NCI-H748 treated with DMSO at 0.1 percent for 48 hours (cell line): Measurements from ENCODE around the gene SOCS2.
"Not testable (repeated sequence)": the region's sequence is repeated elsewhere in the genome, so short reads cannot be mapped to it uniquely, and the experiment has no call there.

ENCODE experiments used
- DNase-seq: peaks from one replicate; lab custom pipeline; 2025; lab: John Stamatoyannopoulos, UW

The SOCS2 gene

DNA sequence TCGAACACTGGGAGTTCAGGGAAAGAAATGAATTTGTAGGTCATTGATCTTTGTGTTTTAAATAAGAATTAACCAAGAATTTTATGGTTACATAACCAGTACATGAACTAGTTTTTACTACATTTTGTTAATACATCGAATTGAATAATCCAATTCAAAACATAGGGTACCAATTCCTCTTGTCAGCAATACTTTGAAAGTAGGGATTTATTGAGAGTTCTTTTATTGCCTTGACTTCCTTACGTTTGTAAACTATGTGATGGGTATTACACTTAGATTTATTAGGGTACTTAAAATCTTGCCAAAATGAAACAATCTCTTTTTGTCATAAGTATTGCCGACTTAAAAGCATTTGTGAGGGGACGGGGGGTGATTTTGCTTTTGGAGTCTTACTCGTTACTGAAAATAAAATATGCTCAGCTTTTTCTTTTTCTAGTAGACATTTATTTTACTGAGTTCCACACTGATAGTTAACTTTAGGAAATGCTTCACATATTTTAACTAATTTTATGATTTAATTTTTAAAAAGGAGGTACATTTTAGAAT is 22.4 kb downstream of the SOCS2 start:
- DNase-seq, result no peak

DNA sequence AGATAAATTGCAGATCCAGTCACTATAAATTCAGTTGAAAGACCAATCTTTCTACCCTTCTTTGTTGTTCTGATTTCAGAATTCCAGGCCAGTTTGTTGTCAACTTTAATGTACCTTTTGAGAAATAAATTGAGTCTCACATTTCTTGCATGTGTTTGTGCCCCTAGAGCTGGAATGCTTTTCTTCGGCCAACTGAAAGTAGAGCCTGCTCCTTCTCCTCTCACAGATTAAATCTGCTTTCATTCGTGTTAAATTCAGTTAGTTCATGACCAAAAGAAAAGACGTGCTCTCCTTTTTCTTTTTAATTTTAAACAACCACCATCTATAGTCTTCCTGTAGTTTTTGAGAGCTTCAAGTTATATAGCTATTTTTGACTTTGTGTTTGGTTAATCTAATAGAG is 22.9 kb downstream of the SOCS2 start:
- no peak for DNase-seq

DNA sequence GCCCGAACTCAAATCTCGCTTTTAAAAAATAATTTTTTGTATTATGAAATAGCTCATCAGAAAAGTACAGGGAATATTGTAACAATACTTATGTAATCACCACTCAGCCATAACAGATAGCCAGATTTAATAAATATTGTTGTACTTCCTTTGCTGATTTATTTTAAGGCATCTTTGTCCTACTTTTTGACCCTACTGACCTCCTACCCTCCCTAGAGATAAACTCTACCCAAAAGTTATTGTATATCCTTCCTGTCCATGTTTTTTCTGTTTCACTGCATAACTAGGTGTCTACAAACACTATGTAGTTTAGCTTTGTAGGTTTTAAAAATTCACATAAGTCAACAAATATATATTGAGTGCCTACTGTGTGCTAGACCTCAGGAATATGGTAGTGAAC is 25.1 kb downstream of the SOCS2 start:
- no peak for DNase-seq

DNA sequence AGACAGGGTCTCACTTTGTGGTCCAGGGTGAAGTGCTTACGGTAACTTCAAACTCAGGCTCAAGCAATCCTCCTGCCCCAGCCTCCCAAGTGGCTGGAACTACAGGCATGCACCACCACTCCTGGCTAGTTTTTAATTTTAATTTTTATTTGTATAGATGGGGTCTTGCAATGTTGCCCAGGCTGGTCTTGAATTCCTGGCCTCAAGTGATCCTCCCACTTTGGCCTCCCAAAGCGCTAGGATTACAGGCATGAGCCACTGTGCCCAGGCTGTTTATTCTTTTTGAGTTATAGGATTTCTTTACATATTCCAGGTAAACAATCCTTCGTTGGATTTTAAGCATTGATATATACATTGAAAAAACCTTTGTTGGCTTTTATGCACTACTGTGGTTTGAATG is 26.7 kb downstream of the SOCS2 start:
- no peak for DNase-seq

DNA sequence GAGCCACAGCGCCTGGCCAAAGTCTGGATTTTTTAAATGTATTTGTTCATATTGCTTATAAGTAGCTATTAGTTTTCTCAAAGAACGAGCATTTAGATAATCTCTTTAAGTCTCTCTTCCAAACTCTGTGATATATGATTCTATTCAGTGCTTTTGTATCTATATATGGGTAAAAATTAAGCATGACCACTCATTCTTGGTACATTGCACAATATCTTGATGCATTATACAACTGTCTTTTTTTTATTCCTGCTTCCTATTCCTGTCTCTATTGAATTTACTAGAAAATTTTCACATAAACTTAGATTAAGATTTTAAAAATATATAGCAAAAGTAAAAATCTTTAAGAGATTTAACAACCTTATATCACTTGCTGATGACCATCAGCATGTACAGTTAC is 29.1 kb downstream of the SOCS2 start:
- DNase-seq, result no peak

DNA sequence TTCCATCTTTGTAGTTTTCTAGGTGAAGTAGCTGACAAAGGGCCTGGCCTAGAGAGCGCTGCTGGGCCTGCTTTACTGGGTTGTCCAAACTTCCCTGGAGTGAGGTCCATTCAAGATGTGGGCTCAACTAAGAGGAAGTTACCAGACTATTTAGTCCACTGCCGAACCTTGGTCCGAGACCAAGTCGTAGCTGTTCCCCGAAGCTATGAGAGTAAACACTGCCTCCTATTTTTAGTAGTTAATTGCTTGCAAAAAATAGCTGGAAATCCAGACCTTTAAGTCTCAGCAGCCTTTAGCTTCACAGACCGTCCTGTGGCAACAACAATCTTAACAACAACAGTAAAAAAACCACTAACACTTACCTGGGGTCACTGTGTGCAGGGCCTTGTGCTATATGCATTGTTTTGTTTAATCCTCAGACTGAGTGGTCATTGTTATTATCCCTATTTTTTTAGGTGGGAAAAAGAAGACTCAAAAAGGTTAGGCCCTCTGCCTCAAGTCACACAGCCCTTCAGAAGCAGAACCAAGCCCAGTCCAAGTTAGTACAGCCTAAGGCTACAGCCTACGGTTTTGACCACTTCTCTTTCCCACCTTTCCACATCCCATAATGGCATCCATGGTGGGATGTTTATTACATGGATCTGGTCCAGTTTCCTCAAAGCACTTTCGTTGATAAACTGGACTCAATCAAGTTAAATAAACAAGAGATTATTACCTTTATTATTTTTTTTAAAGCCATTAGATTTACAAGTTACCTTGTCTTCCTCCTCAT is 30.6 kb downstream of the SOCS2 start:
- no peak for DNase-seq

DNA sequence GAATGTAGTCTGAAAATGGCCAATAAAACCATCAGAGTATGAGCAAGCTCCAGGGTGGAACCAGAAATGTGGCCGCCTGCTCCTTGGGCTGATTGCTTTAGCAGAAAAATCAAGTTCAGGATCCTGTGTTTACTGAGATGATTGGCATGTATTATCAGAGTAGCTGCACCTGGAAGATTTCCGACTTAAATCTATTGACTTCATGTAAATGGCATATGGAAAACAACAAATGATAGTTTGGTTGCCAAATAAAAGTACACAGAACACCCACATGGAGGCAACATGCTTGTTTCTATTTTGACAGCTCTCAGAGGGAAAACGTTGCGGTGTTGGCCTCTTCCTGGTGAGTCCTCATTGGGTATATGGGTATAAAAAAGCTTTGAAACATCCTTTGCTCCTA is 31.3 kb downstream of the SOCS2 start:
- no peak for DNase-seq

DNA sequence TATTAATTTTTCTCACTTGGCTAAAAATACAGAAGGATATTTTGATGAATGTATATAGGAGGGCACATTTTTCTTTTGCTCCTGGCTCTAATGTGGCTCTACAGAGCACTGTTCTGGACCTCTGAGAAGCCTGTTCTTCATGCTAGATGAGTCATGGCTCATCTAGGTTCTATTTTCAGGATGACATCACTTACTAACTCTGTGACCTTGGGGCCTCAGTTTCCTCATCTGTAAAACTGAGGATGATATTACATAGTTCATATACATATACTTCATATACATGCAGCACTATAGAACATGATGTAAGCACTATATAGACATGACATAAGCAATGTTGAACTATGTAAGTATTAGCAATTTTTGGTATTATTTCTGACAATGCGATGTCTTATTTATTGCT is 35.8 kb downstream of the SOCS2 start:
- no peak for DNase-seq

DNA sequence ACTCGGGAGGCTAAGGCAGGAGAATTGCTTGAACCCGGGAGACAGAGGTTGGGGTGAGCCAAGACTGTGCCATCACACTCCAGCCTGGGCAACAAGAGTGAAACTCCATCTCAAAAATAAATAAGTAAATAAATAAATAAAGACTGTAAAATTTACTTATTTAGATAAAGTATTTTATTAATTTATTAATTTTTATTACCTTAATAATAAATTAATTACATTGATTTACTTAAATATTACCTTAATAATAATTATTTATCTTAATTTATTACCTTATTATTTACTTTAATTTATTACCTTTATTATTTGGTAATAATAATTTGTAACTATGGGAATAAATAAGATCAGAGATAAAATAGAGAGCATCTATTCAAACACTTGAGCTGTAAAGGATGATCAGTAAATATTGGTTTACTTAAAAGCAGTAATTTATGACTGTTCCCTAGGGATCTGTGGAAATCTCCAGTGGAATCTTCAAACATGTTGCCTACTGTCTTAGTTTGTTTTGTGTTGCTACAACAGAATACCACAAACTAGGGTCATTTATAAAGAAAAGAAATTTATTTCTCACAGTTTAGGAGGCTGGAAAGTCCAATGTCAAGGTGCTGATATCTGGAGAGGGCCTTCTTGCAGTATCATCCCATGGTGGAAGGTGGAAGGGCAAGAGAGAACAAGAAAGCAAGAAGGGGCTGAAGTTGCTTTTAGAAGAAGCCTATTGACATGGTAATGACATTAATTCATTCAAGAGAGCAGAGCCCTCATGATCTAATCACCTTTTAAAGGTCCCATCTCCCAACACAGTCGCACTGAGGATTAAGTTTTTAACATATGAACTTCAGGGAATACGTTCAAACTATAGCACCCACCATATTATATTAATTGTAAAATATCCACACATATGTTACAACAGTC is 37.1 kb downstream of the SOCS2 start:
- no peak for DNase-seq

DNA sequence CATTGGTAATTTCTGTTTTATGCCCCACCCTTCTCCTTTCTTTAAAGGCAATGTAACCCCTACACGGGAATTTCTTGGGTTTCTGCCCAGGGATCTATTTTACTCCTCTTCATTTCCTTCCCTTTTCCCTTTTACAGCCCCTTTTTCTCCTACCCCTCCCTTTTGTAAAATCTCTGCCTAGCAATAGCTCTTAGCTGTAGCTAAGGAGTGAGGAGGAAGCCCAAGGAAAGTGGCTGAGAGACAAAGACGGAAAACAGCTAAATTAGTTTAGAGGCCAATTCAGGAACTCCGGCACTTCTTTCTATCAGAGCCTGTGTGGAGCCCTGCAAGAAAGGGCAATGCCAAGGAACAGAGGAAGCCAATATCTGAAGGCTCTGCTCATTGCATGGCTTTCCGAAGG is 40.3 kb downstream of the SOCS2 start:
- DNase-seq, result no peak

DNA sequence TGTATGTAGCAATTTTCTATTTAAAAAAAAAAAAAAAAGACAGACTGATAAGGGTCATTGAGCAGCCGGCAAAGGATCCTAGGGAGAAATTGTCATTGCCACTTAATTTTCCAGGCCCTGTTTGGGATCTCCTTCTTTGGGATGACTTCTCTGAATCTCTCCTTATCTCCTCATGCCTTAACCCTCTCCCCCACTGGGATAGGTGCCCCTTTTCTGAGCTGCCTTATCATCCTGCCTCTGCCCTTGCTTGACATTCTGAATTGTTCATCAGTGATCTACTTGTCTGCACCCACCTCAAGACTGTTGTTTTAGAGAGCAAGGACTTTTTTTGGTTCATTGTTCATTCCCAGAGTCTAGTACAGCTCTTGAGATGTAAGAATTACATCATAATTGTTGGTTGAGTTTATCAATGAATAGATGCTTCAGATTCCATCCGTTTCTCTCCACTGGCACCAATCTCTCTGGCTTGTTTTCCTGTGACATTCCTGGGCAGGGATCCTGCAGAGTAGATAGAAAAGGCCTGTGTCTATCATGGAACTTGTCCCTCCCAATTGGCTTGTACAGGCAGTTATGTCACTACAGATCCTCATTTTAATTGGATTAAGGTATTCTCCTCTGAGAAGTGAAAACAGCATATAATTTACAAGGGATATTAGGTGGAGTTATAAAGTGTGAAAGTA is 42.6 kb downstream of the SOCS2 start:
- DNase-seq, result no peak

DNA sequence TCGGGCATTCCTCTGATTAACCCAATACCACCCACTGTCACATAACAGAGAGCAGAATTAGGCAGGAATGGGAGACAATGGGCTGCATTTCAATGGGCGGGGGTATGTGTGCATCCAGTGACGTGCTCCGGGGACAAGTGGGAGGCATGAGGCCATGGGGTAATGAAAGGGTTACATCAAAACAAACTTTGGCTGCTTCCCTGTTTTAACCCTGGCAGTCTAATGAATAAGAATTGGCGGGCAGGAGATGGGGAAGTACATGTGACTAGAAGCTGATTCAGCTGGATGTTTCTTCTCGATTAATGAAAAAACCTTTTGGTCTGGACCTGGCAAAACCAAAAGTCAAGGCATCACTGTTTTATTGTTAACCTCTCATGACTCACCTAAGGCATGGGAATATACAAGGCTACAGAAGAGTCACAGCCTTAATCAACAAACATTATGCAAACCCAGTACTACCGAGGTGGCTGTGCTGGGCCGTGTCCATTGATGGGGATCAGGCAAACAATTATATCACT is 44.2 kb downstream of the SOCS2 start:
- DNase-seq, result no peak

DNA sequence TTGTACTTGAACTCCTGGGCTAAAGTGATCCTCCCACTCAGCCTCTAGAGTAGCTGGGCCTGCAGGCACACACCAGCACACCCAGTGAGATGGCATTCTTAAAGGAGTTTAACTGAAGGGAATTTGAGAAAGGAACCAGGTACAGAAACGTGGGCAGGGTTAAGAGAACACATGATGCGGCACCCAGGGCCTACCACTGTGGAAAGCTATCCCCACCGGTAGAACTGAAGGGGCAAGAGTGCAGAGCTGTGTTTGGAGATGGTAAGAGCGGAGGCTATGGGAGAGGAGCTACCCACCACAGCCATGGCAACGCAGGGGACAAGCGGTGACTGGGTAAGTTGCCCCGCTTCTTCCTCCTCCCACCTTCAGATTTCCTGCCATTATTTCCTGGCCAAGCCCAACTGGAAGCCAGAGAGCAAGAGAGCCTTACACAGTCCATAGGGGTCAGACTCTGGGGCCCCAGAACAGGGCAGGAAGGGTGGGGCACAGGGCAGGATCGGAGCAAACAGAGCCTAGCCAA is 46.5 kb downstream of the SOCS2 start:
- no peak for DNase-seq

DNA sequence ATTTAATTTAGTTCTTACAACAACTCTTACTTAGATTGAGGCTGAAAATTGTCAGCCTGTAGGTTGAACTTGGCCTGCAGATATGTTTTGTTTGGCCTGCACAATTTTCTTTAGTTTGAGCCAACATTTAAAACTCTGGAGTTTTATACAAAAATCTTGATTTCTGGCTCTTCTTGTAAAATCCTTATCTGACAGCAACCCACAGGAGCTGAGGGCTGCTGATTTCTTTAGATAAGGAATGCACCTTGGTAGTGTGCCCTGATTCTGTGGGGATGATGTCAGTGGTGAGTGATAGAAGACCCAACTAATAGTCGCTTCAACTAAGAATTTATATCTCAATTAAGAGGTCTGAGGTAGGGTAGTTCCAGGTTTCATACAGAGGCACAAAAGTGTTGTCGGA is 49.5 kb downstream of the SOCS2 start:
- no peak for DNase-seq

DNA sequence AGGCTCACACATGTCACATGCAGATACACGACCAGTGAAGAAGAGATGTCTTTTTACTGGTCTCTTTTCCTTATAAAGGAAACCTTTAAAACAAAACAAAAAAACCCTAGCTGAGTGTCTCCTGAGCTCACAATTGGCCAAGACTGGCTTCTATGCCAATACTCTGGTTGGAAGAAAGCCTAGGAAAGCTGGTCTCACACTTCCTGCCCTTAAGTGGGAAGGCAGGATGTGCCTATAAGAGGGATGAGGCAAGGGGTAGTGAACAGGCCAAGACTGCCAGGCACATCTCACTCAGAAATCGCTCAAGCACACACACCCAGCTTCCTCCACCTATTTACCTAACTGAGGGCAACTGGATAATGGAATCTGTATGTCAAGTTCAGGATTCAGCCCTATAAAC is 50.0 kb downstream of the SOCS2 start:
- DNase-seq, result no peak

DNA sequence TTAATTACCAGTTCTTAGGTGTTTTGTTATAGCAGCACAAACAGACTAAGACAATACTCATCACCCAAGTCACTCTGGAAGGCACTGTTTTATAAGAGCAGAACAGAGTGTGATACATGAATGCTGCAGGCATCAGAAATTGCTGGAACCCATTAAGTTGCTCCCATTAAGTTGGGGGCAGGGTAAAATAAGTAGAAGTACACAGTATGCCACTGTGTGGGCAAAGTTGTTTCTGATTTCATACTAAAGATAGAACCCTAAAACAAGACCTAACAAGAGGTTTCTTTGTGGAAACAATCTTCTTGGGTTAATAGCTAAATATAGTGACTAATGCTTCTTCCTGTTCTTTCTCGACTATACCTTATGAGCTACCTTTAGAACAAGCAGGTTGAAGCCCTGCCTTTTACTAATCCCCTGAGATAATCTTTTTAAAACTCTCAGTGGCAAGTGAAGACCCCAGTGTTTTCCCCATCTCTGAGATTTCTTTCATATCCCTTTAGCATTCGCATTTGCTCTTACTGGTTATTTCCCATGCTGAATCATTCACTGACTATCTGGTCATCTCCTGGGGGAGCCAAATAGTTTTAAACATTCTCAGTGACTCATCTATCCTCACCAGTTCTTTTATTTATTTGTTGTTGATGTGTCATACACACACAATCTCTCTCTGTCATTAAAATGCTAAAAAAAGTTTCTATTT is 52.3 kb downstream of the SOCS2 start:
- DNase-seq, result no peak

DNA sequence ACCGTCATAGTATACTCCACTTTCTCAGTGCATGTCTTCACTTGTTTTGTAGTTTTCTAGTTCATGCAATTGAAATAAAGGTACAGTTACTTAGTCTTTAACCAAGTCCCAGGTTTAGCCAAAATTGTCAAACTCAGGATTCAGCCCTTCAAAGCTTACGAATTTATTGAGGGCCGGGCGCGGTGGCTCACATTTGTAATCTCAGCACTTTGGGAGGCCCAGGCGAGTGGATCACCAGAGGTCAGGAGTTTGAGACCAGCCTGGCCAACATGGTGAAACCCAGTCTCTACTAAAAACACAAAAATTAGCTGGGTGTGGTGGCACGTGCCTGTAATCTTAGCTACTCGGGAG is 52.8 kb downstream of the SOCS2 start:
- not testable (repeated sequence) for DNase-seq

DNA sequence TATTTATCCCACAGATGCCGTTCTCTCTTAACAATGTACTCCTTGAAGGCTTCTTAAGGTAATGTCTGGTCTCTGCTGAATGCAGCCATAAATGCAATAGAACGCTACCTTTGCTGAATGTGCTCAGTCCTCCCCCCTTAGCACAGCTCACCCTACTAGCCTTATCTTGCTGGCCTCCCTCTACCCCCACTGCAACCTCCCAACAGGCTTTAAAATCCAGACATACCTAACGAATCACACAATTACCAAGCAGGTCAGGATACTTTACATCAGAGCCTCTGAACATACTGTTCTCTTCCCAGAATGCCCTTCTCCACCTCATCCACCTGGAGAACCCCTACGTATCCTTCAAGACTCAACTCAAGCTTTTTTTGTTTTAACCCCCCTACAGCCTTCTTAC is 53.7 kb downstream of the SOCS2 start:
- DNase-seq, result no peak
